ENCODE measurements around the gene FKBP5.
"Not testable (repeated sequence)": the region's sequence is repeated elsewhere in the genome, so short reads cannot be mapped to it uniquely, and the experiment has no call there.

The FKBP5 gene

GRCh38 chr6:35535847-35536246, 152.9 kb downstream of the FKBP5 start:
- FAIRE-seq = not testable (repeated sequence)

GRCh38 chr6:35534407-35535170, 154.1 kb downstream of the FKBP5 start:
- FAIRE-seq = no peak

- FAIRE-seq = no peak
These were observed 154.7 kb downstream of the FKBP5 start for GRCh38 chr6:35533981-35534380.

GRCh38 chr6:35532126-35532525, 156.6 kb downstream of the FKBP5 start:
- FAIRE-seq = no peak

GRCh38 chr6:35524380-35525020, 164.2 kb downstream of the FKBP5 start:
- no peak for FAIRE-seq
